ENCODE results near the gene B3GALT5. TPM values are rescaled to one million over a fixed set of nuclear protein-coding genes. Genes with fewer than 3 reads are reported as not detected.

Gene B3GALT5
- total RNA-seq, 1 donor from 2014 or later, result 7.3 TPM

DNA sequence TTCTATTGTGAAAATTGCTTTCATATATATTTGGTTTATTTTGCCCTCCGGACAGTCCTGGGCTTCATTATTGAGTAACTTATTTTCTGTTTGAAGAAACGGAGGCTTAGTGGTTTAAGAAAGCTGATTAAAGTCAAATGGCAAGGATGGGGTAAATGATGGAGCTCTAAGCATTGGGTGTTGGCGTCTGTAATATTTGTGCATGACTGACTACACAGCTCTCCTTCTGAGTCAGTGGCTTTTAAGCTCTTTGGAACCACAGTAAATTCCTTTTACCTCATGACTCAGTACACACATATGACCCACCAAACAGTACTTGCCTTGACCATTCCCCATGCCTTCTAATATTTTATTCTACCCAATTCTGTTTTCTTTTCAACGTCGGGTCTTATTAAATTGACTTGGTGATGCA, 21.0 kb downstream of the B3GALT5 start:
- Mint-ChIP-seq H3K27me3 (ENCODE audit: unreplicated experiment) (peaks cover 7% of the 10 kb centered on the region), H3K4me1 (ENCODE audit: unreplicated experiment) (peaks cover 25% of the 10 kb centered on the region), H3K4me3 (ENCODE audit: unreplicated experiment) (no peak overlapping the region), H3K36me3 (ENCODE audit: low read depth, unreplicated experiment) (peaks cover 17% of the 10 kb centered on the region), H3K9me3 (ENCODE audit: unreplicated experiment) (no peaks in the 10 kb centered on the region), H3K27ac (ENCODE audit: unreplicated experiment) (no peak overlapping the region)
- DNase-seq (ENCODE audit: low spot score), result no peak
- TF ChIP-seq, protein P1, sequence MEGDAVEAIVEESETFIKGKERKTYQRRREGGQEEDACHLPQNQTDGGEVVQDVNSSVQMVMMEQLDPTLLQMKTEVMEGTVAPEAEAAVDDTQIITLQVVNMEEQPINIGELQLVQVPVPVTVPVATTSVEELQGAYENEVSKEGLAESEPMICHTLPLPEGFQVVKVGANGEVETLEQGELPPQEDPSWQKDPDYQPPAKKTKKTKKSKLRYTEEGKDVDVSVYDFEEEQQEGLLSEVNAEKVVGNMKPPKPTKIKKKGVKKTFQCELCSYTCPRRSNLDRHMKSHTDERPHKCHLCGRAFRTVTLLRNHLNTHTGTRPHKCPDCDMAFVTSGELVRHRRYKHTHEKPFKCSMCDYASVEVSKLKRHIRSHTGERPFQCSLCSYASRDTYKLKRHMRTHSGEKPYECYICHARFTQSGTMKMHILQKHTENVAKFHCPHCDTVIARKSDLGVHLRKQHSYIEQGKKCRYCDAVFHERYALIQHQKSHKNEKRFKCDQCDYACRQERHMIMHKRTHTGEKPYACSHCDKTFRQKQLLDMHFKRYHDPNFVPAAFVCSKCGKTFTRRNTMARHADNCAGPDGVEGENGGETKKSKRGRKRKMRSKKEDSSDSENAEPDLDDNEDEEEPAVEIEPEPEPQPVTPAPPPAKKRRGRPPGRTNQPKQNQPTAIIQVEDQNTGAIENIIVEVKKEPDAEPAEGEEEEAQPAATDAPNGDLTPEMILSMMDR (IDR thresholded peaks at IDR 0.05; ENCODE audit: unreplicated experiment), result no peak

DNA sequence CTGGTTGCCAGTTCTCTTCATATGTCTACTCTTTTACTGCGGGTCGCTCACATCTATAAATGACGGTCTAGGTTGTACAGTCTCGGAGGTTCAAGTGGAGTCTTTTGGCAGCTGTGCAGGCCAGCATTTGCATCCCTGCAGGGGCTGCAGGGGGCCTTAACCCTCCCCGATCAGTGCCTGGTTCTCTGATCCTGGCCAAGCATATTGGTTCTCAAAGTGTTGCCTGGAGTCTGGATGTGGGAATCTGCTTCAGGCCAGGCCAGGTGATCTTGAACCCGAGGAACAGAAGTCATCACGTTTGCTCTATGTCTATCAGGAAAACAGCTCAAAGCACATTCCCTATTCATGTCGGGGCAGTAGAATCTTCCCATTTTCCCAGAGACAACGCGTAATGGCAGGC, 21.8 kb downstream of the B3GALT5 start:
- Mint-ChIP-seq H3K9me3 (ENCODE audit: unreplicated experiment) (no peaks in the 10 kb centered on the region), H3K4me3 (ENCODE audit: unreplicated experiment) (no peak overlapping the region), H3K27me3 (ENCODE audit: unreplicated experiment) (peaks cover 7% of the 10 kb centered on the region), H3K36me3 (ENCODE audit: low read depth, unreplicated experiment) (peaks cover 17% of the 10 kb centered on the region), H3K4me1 (ENCODE audit: unreplicated experiment) (peaks cover 25% of the 10 kb centered on the region), H3K27ac (ENCODE audit: unreplicated experiment) (no peak overlapping the region)
- DNase-seq (ENCODE audit: low spot score), result no peak
- TF ChIP-seq, protein P1 (IDR thresholded peaks at IDR 0.05; ENCODE audit: unreplicated experiment), result no peak

DNA sequence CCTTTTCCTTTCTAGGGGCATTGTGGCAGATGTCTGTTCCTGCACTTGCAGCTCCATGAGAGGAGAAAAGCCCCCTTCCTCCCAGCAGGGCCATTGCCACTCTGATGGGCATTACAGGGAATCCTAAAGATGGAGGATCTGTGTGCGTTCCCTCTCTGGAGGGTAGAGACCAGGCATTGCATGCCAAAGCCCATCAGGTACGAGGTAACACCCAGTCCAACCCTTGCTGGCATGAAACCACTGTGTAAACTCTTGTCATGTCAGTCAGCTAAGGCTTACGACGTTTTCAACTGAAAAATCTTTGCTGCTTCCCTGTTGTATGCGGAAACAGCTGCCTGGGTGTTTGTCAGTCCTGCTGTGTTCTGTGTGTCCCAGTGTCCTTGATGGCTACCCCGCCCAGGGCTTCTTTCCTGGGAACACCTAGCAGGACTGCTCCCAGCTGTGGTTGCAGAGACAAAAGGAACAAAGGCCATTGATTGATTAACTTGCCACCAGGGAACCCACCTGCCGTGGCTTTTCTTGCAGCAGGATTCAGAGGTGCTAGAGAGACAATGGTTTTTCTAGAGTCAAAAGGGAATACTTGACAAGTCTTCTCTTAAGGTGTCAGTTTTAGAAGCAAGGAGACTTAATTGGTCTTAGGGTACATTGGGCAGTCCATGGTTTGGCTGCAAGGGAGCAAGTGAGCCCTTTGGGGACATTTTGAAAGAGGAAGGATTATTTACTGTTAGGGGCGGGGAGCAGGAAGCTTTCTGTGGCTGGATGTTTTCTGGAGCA, 24.6 kb downstream of the B3GALT5 start:
- no peaks in the 10 kb centered on the region for H3K9me3 Mint-ChIP-seq (ENCODE audit: unreplicated experiment)
- peaks cover 17% of the 10 kb centered on the region for H3K36me3 Mint-ChIP-seq (ENCODE audit: low read depth, unreplicated experiment)
- H3K27me3 Mint-ChIP-seq (ENCODE audit: unreplicated experiment), result peaks cover 7% of the 10 kb centered on the region
- TF ChIP-seq, protein P1 (IDR thresholded peaks at IDR 0.05; ENCODE audit: unreplicated experiment), result no peak
- no peak for DNase-seq (ENCODE audit: low spot score)
- peaks cover 35% of the 10 kb centered on the region for H3K4me1 Mint-ChIP-seq (ENCODE audit: unreplicated experiment)
- peak overlapping the region; percentile 57 for H3K27ac Mint-ChIP-seq (ENCODE audit: unreplicated experiment)
- peak overlapping the region; percentile 54 for H3K4me3 Mint-ChIP-seq (ENCODE audit: unreplicated experiment)

DNA sequence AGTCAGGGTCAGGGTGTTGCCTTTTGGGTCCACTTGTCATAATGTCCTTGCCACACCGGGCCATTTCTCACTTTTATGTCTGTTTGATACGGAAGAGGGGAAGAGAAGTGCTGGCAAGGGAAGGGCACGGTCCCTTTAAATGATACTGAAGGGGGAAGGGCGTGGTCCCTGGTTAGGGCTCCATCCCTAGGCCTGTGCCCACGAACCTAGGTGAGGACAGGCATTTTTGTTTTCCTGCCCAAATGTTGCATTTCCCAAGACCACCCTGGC, 25.2 kb downstream of the B3GALT5 start:
- no peak for DNase-seq (ENCODE audit: low spot score)

DNA sequence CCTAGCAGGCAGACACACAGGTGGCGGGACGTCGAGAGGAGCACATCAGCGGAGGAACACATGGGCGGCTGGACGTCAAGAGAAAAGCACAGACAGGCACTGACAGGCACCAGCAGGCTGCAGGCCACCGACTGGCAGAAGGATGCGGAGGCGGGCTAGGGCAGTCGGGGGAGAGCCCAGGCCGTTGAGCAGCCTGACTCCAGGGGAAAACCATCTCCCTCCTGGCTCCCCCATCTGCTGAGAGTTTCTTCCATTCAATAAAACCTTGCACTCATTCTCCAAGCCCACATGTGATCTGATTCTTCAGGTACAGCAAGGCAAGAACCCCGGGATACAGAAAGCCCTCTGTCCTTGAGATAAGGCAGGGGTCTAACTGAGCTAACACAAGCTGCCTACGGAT, 25.5 kb downstream of the B3GALT5 start:
- Mint-ChIP-seq H3K36me3 (ENCODE audit: low read depth, unreplicated experiment) (peaks cover 17% of the 10 kb centered on the region), H3K4me3 (ENCODE audit: unreplicated experiment) (no peak overlapping the region), H3K27ac (ENCODE audit: unreplicated experiment) (no peak overlapping the region), H3K4me1 (ENCODE audit: unreplicated experiment) (peaks cover 39% of the 10 kb centered on the region), H3K27me3 (ENCODE audit: unreplicated experiment) (peaks cover 7% of the 10 kb centered on the region), H3K9me3 (ENCODE audit: unreplicated experiment) (no peaks in the 10 kb centered on the region)
- no peak for DNase-seq (ENCODE audit: low spot score)
- TF ChIP-seq, protein P1 (IDR thresholded peaks at IDR 0.05; ENCODE audit: unreplicated experiment), result no peak

More for the DNA sequence above, 25.2 kb downstream of the B3GALT5 start:
- H3K4me3 Mint-ChIP-seq (ENCODE audit: unreplicated experiment), result peak overlapping the region; percentile 54
- peaks cover 7% of the 10 kb centered on the region for H3K27me3 Mint-ChIP-seq (ENCODE audit: unreplicated experiment)
- peaks cover 17% of the 10 kb centered on the region for H3K36me3 Mint-ChIP-seq (ENCODE audit: low read depth, unreplicated experiment)
- no peak overlapping the region for H3K27ac Mint-ChIP-seq (ENCODE audit: unreplicated experiment)
- H3K9me3 Mint-ChIP-seq (ENCODE audit: unreplicated experiment), result no peaks in the 10 kb centered on the region
- peaks cover 39% of the 10 kb centered on the region for H3K4me1 Mint-ChIP-seq (ENCODE audit: unreplicated experiment)
- TF ChIP-seq, protein P1 (IDR thresholded peaks at IDR 0.05; ENCODE audit: unreplicated experiment), result no peak

Data from endothelial cell (in vitro differentiated cells).